ENCODE data around the gene CLDN7.

Gene CLDN7

GRCh38 chr17:7260151-7260550, 2.1 kb downstream of the CLDN7 start:
- Histone ChIP-seq H2AFZ (ENCODE audit: low read length) (no peak overlapping the region), H3K4me3 (ENCODE audit: low read depth, low read length, poor library complexity, severe bottlenecking) (no peak overlapping the region), H3K36me3 (ENCODE audit: insufficient read depth, low read length) (peaks cover 30% of the 10 kb centered on the region), H3K27me3 (ENCODE audit: insufficient read depth, low read length) (peaks cover 7% of the 10 kb centered on the region; the same call in 1 of the 2 replicates), H3K9me2 (ENCODE audit: low read depth, low read length) (no peaks in the 10 kb centered on the region), H3K4me2 (ENCODE audit: low read length) (no peak overlapping the region), H3F3A (ENCODE audit: insufficient read depth, low read length) (no peaks in the 10 kb centered on the region), H3K4me1 (ENCODE audit: insufficient read depth, low read length, severe bottlenecking) (peaks cover 17% of the 10 kb centered on the region), H3K27ac (ENCODE audit: low read depth, low read length, poor library complexity, severe bottlenecking) (no peak overlapping the region), H3K9ac (ENCODE audit: low read length) (no peak overlapping the region), H3K79me2 (ENCODE audit: insufficient read depth, low read length) (no peaks in the 10 kb centered on the region), H3K9me3 (ENCODE audit: low read length) (no peaks in the 10 kb centered on the region), H4K20me1 (ENCODE audit: insufficient read depth, low read length) (no peaks in the 10 kb centered on the region)
- TF ChIP-seq CTCF (IDR thresholded peaks at IDR 0.05; ENCODE audit: low read length): no peak
- no peak for TF ChIP-seq EZH2 (IDR thresholded peaks at IDR 0.05; ENCODE audit: borderline replicate concordance, low read length)

DNA sequence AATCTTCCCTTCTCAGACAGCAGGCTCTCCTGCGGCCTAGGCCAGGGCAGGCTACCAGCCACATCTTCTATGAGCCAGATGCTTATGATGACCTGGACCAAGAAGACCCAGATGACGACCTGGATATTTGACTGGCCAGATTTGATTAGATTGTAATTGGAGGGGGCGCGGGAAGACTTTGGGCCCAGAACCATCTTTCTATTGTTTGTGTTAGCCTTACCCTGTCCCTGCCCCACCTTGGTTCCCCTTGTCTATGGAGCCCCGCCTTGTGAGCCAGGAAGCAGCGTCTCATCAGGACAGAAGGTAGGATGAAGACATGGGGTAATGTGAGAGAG, 2.8 kb downstream of the CLDN7 start:
- Histone ChIP-seq H3K27me3 (ENCODE audit: insufficient read depth, low read length) (peaks cover 7% of the 10 kb centered on the region; the same call in 1 of the 2 replicates), H3K79me2 (ENCODE audit: insufficient read depth, low read length) (no peaks in the 10 kb centered on the region), H2AFZ (ENCODE audit: low read length) (no peak overlapping the region), H3K4me2 (ENCODE audit: low read length) (no peak overlapping the region), H3K4me3 (ENCODE audit: low read depth, low read length, poor library complexity, severe bottlenecking) (no peak overlapping the region), H3K9ac (ENCODE audit: low read length) (no peak overlapping the region), H3F3A (ENCODE audit: insufficient read depth, low read length) (no peaks in the 10 kb centered on the region), H3K27ac (ENCODE audit: low read depth, low read length, poor library complexity, severe bottlenecking) (no peak overlapping the region), H4K20me1 (ENCODE audit: insufficient read depth, low read length) (no peaks in the 10 kb centered on the region), H3K36me3 (ENCODE audit: insufficient read depth, low read length) (peaks cover 36% of the 10 kb centered on the region), H3K9me3 (ENCODE audit: low read length) (no peaks in the 10 kb centered on the region), H3K4me1 (ENCODE audit: insufficient read depth, low read length, severe bottlenecking) (peaks cover 17% of the 10 kb centered on the region), H3K9me2 (ENCODE audit: low read depth, low read length) (no peaks in the 10 kb centered on the region)
- TF ChIP-seq EZH2 (IDR thresholded peaks at IDR 0.05; ENCODE audit: borderline replicate concordance, low read length) (no peak), CTCF (IDR thresholded peaks at IDR 0.05; ENCODE audit: low read length) (no peak)

DNA sequence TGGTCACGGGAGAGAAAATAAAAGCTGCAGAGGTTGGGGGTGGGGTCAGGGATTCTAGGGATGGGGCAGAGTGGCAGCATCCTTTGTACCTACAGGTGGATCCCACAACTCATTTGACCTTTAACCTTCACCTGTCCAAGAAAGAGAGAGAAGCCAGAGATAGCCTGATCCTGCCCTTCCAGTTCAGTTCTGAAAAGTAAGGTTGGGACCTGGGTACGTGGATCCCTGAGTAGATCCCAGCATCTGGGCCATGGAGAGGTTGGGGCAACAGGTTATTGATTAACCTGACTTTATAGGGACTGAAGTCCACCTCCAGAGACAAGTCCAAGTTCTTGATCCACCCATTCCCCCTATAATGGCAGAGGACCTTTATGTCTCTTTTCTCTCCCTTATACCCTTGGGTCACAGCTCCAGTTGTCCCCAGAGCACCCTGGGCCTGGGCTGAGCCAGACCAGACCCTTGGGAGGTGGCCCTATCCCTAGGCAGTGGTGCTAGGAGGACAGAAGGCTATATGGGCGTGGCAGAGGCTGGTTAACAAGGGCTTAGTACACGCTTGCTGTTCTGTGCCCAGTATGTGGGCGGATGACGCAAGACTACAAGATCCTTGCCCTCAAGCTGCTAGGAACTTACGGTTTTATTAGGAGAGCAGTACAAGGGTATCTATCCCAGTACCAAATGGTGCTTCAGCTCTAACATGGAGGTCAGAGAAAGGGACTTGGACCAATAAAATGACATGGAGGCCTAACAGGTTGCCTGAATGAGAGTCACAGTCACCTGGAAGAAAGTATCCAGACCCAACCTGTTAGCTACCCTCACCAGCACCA, 3.3 kb downstream of the CLDN7 start:
- Histone ChIP-seq H3K27me3 (ENCODE audit: insufficient read depth, low read length) (peaks cover 7% of the 10 kb centered on the region; the same call in 1 of the 2 replicates), H3K27ac (ENCODE audit: low read depth, low read length, poor library complexity, severe bottlenecking) (no peak overlapping the region), H3K9ac (ENCODE audit: low read length) (no peak overlapping the region), H3K4me3 (ENCODE audit: low read depth, low read length, poor library complexity, severe bottlenecking) (no peak overlapping the region), H3K36me3 (ENCODE audit: insufficient read depth, low read length) (peaks cover 42% of the 10 kb centered on the region), H4K20me1 (ENCODE audit: insufficient read depth, low read length) (no peaks in the 10 kb centered on the region), H3K9me2 (ENCODE audit: low read depth, low read length) (no peaks in the 10 kb centered on the region), H3K4me2 (ENCODE audit: low read length) (no peak overlapping the region), H2AFZ (ENCODE audit: low read length) (no peak overlapping the region), H3K9me3 (ENCODE audit: low read length) (no peaks in the 10 kb centered on the region), H3K4me1 (ENCODE audit: insufficient read depth, low read length, severe bottlenecking) (peaks cover 17% of the 10 kb centered on the region), H3F3A (ENCODE audit: insufficient read depth, low read length) (no peaks in the 10 kb centered on the region), H3K79me2 (ENCODE audit: insufficient read depth, low read length) (no peaks in the 10 kb centered on the region)
- no peak for TF ChIP-seq CTCF (IDR thresholded peaks at IDR 0.05; ENCODE audit: low read length)
- TF ChIP-seq EZH2 (IDR thresholded peaks at IDR 0.05; ENCODE audit: borderline replicate concordance, low read length): no peak
